Lower lobe of right lung (tissue), 2 donors: ENCODE results near the gene APPBP2. TPM values are rescaled to one million over a fixed set of nuclear protein-coding genes. Genes with fewer than 3 reads are reported as not detected.

ENCODE experiments used
- ATAC-seq, 2 donors: fragments of 200-7000 bp; cut with Tn5 transposase; one replicate each; pipeline ENCODE4 v1.9.1; 2020 to 2022; ENCODE audit warnings: mild to moderate bottlenecking in 2 of 2, moderate library complexity in 2 of 2
- DNase-seq: peaks from one replicate; pipeline ENCODE4 v3.0.0-alpha.2; 2020
- H3K27ac ChIP-seq: fragments of 200-600 bp; one replicate; pipeline ENCODE4 v1.8.0; 2022
- H3K27me3 ChIP-seq: fragments of 200-600 bp; one replicate; pipeline ENCODE4 v1.8.0; 2022; ENCODE audit warnings: low read depth
- H3K36me3 ChIP-seq: fragments of 200-600 bp; one replicate; pipeline ENCODE4 v1.8.0; 2022; ENCODE audit warnings: mild to moderate bottlenecking
- H3K4me1 ChIP-seq: fragments of 200-600 bp; one replicate; pipeline ENCODE4 v1.8.0; 2022
- H3K4me3 ChIP-seq: fragments of 200-600 bp; one replicate; pipeline ENCODE4 v1.8.0; 2022; ENCODE audit warnings: mild to moderate bottlenecking
- H3K9me3 ChIP-seq: fragments of 200-600 bp; one replicate; pipeline ENCODE4 v1.8.0; 2022
- intact Hi-C: fragments of 100-400 bp; cut with DNase I; formaldehyde crosslinking; loops from one replicate; pipeline ENCODE4 v1.11.0; 2022
- total RNA-seq: library from RNA; stranded (reverse); fragmentation: NEBNext Ultra II Directional; extraction: Animal tissue kit (Norgen Biotek cat#: 25700); gene quantifications from one replicate; pipeline ENCODE4 v1.2.1, GENCODE V29; 2021
- TF ChIP-seq, protein P1 (sequence below): fragments of 200-600 bp; IDR thresholded peaks from one replicate; pipeline ENCODE4 v1.8.0; 2022; ENCODE audit warnings: antibody characterized with exemption, mild to moderate bottlenecking
- donor health status: DM: no; HTN: yes; CAD: no; lungs with severe emphysema.

Gene APPBP2
- total RNA-seq, 1 donor from 2014 or later = 49.4 TPM

GRCh38 chr17:60445144-60445543 lies 80.9 kb downstream of the APPBP2 start:
- no peaks in the 10 kb centered on the region for H3K9me3 ChIP-seq
- TF ChIP-seq, protein P1, sequence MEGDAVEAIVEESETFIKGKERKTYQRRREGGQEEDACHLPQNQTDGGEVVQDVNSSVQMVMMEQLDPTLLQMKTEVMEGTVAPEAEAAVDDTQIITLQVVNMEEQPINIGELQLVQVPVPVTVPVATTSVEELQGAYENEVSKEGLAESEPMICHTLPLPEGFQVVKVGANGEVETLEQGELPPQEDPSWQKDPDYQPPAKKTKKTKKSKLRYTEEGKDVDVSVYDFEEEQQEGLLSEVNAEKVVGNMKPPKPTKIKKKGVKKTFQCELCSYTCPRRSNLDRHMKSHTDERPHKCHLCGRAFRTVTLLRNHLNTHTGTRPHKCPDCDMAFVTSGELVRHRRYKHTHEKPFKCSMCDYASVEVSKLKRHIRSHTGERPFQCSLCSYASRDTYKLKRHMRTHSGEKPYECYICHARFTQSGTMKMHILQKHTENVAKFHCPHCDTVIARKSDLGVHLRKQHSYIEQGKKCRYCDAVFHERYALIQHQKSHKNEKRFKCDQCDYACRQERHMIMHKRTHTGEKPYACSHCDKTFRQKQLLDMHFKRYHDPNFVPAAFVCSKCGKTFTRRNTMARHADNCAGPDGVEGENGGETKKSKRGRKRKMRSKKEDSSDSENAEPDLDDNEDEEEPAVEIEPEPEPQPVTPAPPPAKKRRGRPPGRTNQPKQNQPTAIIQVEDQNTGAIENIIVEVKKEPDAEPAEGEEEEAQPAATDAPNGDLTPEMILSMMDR = no peak
- no peak overlapping the region for H3K4me3 ChIP-seq
- intact Hi-C loops = no loop called here
- DNase-seq = no peak
- H3K27me3 ChIP-seq = no peaks in the 10 kb centered on the region
- H3K27ac ChIP-seq = no peak overlapping the region
- peaks cover 59% of the 10 kb centered on the region for H3K36me3 ChIP-seq
- ATAC-seq = no peak
- no peaks in the 10 kb centered on the region for H3K4me1 ChIP-seq

DNA sequence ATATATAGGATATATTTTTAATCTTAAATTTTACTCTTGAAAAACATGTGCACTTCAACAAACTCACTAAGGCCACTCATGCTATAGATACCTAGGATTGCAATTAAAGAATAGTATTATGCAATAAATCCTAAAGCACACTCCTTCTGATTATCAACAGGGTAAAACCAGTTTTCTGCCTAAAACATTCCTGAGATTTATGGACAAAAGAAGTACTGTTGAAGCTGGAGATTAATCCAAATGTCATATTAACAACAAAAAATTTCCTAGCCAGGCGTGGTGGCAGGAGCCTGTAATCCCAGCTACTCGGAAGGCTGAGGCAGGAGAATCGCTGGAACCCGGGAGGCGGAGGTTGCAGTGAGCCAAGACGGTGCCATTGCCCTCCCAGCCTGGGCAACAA lies 82.3 kb downstream of the APPBP2 start:
- TF ChIP-seq, protein P1 = no peak
- H3K36me3 ChIP-seq = peaks cover 44% of the 10 kb centered on the region
- ATAC-seq (no peak), DNase-seq (no peak)
- intact Hi-C loops = no loop called here
- H3K9me3 ChIP-seq = no peaks in the 10 kb centered on the region
- H3K4me3 ChIP-seq = no peak overlapping the region
- no peak overlapping the region for H3K27ac ChIP-seq
- no peaks in the 10 kb centered on the region for H3K27me3 ChIP-seq
- no peaks in the 10 kb centered on the region for H3K4me1 ChIP-seq

DNA sequence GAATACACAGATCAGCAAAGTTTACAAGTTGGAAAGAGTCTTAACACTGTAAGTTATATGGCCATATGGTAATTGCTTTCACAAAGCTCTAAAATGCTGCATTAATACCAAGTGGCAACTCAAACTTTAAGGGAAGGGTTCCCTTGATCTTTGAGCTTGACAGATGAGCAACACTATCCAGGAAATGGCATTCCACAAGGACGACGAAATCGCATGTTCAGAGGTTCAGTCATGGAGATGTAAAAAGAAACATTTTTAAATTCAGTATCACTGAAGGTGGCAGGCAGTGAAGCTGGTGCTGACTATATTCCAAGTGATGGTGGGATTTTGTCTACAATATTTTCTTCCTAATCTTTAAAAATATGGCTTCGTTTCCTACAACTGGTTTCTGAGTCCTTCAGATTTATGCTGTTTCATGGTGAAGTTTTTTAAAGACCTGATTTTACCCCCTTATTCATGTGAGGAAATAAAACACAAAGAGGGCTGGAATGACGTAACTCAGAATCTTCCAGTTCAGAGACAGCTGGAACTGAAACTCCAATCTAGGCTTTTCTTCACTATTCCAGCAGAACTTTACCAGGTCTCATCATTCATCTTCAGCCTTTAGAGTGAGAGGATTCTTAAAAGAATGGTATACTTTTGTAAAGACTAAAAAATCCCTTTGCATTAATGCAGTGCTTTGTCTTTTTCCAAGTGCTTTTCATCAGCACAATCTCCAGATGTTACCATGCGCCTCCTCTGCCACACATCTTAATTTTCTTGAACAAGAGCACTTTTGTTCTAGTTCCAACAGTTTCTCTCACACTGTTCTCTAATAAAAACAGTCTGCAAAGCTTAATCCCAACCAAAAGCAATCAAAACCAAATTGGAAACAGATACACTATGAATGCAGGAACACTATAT lies 83.5 kb downstream of the APPBP2 start:
- DNase-seq (no peak), ATAC-seq (no peak)
- Histone ChIP-seq H3K27me3 (no peaks in the 10 kb centered on the region), H3K4me1 (no peaks in the 10 kb centered on the region), H3K36me3 (peaks cover 32% of the 10 kb centered on the region), H3K4me3 (no peak overlapping the region), H3K27ac (no peak overlapping the region), H3K9me3 (no peaks in the 10 kb centered on the region)
- intact Hi-C loops = no loop called here
- TF ChIP-seq, protein P1 = no peak

- Histone ChIP-seq H3K4me1 (no peaks in the 10 kb centered on the region), H3K9me3 (no peaks in the 10 kb centered on the region), H3K27ac (no peak overlapping the region), H3K36me3 (peaks cover 4% of the 10 kb centered on the region), H3K27me3 (no peaks in the 10 kb centered on the region), H3K4me3 (no peak overlapping the region)
- no peak for DNase-seq
- peak in 1 of 2 donors; percentile 18 for ATAC-seq
- TF ChIP-seq, protein P1 = no peak
- intact Hi-C loops = no loop called here
These were observed 86.5 kb downstream of the APPBP2 start for GRCh38 chr17:60439501-60439900.

GRCh38 chr17:60436676-60437075 lies 89.4 kb downstream of the APPBP2 start:
- ATAC-seq (no peak), DNase-seq (no peak)
- TF ChIP-seq, protein P1 = no peak
- H3K27ac ChIP-seq = no peak overlapping the region
- no peak overlapping the region for H3K4me3 ChIP-seq
- H3K36me3 ChIP-seq = no peaks in the 10 kb centered on the region
- intact Hi-C loops = no loop called here
- no peaks in the 10 kb centered on the region for H3K4me1 ChIP-seq
- H3K9me3 ChIP-seq = no peaks in the 10 kb centered on the region
- H3K27me3 ChIP-seq = no peaks in the 10 kb centered on the region
